Left ventricle myocardium superior (tissue), 1 donor: ENCODE results near the gene RAD51D. TPM values are rescaled to one million over a fixed set of nuclear protein-coding genes. Genes with fewer than 3 reads are reported as not detected.
"Not testable (repeated sequence)": the region's sequence is repeated elsewhere in the genome, so short reads cannot be mapped to it uniquely, and the experiment has no call there.

ENCODE experiments used
- ATAC-seq: fragments of 200-7000 bp; cut with Tn5 transposase; one replicate; pipeline ENCODE4 v1.9.1; 2020; ENCODE audit warnings: mild to moderate bottlenecking, moderate library complexity
- DNase-seq: peaks from one replicate; pipeline ENCODE4 v3.0.0-alpha.2; 2020
- intact Hi-C: fragments of 100-400 bp; cut with micrococcal nuclease; formaldehyde crosslinking; loops from one replicate; pipeline ENCODE4 v1.11.0; 2022
- total RNA-seq: library from RNA; stranded (reverse); fragmentation: NEBNext Ultra II Directional; extraction: Animal tissue kit (Norgen Biotek cat#: 25700); gene quantifications from one replicate; pipeline ENCODE4 v1.2.1, GENCODE V29; 2021
- donor health status: DM: no; HTN: yes; CAD: no; lungs with severe emphysema.

The RAD51D gene
- total RNA-seq, 1 donor from 2014 or later = 6.4 TPM

DNA sequence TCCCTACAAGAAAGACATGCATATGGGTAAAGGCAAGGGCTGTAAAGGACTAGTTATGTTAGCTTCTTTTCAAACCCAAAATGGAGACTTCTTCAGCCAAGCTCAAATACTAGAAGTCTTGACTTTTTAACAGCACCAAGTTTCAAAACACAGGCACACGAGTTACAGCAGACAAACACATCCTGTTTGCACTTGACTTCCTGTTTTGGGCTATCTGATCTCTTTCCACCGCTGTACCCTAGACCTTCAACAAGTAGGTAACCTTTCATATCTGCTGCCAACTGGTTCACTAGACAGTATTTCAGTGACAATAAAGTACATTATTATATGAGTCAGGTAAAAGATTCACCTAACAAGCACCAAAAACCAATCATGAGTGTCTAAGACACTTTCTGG, 68.5 kb downstream of the RAD51D start:
- DNase-seq (no peak), ATAC-seq (peak; percentile 60)
- intact Hi-C loops = no loop called here

DNA sequence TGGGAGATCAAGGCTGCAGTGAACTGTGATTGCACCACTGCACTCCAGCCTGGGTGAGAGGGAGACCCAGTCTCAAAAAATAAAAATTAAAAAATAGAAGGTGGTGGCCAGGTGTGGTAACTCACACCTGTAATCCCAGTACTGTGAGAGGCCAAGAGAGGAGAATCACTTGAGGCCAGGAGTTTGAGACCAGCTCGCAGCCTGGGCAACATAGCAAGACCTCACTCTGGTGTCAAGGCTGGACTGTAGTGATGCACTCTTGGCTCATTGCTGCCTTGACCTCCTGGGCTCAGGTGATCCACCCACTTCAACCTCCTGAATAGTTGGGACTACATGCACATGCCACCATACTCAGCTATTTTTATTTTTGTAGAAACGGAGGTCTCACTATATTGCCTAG, 69.5 kb downstream of the RAD51D start:
- no peak for DNase-seq
- intact Hi-C loops = no loop called here

GRCh38 chr17:35048685-35049379, 70.8 kb downstream of the RAD51D start:
- ATAC-seq (no peak), DNase-seq (no peak)
- intact Hi-C loops = no loop called here

More for the DNA sequence above, 69.5 kb downstream of the RAD51D start:
- no peak for ATAC-seq

GRCh38 chr17:35046740-35047283, 72.8 kb downstream of the RAD51D start:
- intact Hi-C loops = no loop called here
- DNase-seq (no peak), ATAC-seq (no peak)

DNA sequence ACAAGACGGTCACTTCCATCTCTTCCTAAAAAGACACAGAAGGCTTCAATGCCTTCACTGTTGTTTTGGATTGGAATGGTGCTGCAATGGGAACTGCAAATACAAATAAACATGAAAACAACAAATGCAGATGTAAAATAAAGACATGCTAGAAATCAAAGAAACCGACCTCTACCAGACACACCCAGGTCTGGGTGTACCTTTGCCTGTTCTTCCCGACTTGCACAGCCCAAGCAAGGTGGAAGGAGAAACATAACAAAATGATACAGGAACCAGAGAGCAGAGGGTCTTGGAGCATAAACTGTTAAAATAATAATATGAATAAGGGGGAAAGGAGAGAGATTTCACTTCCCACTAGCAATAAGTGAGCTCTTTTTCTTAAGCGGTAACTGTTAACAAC, 73.4 kb downstream of the RAD51D start:
- intact Hi-C loops = no loop called here
- DNase-seq = no peak
- no peak for ATAC-seq

DNA sequence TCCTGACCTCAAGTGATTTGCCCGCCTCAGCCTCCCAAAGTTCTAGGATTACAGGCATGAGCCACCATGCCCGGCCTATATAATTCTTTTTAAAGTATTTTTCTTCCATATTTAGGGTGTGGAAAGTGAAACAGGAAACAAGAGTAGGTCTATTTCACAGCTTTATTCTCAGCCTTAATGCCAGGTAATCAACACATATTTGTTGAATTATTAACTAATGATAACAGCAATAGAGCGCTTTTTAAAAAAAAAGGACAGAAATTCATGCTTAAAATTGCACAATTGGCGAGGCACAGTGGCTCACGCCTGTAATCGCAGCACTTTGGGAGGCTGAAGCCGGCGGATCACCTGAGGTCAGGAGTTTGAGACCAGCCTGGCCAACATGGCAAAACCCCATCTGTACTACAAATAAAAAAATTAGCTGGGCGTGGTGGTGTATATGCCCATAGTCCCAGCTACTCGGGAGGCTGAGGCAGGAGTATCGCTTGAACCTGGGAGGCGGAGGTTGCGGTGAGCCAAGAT, 74.1 kb downstream of the RAD51D start:
- intact Hi-C loops, ATAC-seq, DNase-seq: not testable (repeated sequence)

DNA sequence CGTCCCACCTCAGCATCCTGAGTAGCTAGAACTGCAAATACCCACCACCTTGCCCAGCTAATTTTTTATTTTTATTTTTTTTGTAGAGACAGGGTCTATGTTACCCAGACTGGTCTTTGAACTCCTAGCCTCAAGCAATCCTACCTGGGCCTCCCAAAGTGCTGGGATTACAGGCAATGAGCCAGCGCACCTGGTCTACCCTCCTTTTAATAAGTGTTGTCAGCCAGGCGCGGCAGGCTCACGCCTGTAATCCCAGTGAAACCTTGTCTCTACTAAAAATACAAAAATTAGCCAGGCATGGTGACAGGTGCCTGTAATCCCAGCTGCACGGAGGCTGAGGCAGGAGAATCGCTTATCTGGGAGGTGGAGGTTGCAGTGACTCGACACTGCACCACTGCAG, 75.5 kb downstream of the RAD51D start:
- DNase-seq = no peak
- intact Hi-C loops = no loop called here
- ATAC-seq = no peak

Other genes starting within 250 kb of the RAD51D start
- 1.3 TPM for gene CCT6B, start 158.4 kb downstream of the RAD51D start, total RNA-seq
- gene ZNF830, start 158.3 kb downstream of the RAD51D start, total RNA-seq = 10.7 TPM
- 19.3 TPM for gene LIG3, start 139.3 kb downstream of the RAD51D start, total RNA-seq
- 8.5 TPM for gene RFFL, start 56.2 kb downstream of the RAD51D start, total RNA-seq
- not detected for gene FNDC8, start 1.8 kb upstream of the RAD51D start, total RNA-seq
- 4.5 TPM for gene NLE1, start 22.4 kb upstream of the RAD51D start, total RNA-seq
- gene UNC45B, start 28.0 kb upstream of the RAD51D start, total RNA-seq = 243 TPM
- not detected for gene SLC35G3, start 74.5 kb upstream of the RAD51D start, total RNA-seq
- gene SLFN5, start 123.2 kb upstream of the RAD51D start, total RNA-seq = 13.1 TPM